GM13977 (cell line): ENCODE data around the gene MICA.

Experiments
- DNase-seq: peaks from one replicate; pipeline ENCODE4 v3.0.0; 2012; ENCODE audit warnings: low spot score
- in situ Hi-C: fragments of 300-500 bp; cut with MboI; formaldehyde crosslinking; loops from one replicate; pipeline ENCODE4 v1.12.0; 2022; ENCODE audit warnings: low sequenced_read_pairs, low pct_unique_long_range_greater_than_20kb, mixed read lengths, inconsistent platforms; ENCODE audit not compliant: unreplicated experiment
- TF ChIP-seq, protein P1 (sequence below): IDR thresholded peaks from 2 replicates; pipeline ENCODE4 v1.5.1; 2012; ENCODE audit warnings: mild to moderate bottlenecking, control low read depth; ENCODE audit not compliant: insufficient read depth; ENCODE audit errors: extremely low read depth, missing control alignments

Gene MICA

DNA sequence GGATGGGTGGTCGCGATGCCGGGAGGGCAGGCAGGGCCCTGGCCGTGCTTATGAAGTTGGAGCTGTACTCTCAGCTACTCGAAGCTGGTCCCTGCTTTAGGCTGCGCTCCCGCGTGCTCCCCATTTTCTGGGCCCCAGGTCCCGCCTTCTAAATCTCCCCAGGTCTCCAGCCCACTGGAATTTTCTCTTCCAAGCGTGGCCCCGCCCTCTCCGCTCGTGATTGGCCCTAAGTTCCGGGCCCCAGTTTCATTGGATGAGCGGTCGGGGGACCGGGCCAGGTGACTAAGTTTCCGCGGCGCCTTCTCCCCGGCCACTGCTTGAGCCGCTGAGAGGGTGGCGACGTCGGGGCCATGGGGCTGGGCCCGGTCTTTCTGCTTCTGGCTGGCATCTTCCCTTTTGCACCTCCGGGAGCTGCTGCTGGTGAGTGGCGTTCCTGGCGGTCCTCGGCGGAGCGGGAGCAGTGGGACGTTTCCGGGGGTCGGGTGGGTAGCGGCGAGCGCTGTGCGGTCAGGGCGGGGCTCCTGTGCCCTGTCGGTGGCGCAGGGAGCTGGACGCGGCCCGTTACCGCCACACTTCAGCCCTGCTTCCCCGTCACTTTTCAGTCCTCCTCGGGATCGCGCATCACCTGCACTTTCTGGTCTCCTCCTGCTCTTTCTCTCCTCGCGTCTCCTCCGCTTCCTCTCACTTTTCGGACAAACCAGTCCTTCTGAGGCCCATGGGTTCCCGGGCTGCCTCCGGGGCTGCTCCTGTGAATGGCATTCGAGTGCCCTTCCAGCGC lies at the start of gene MICA:
Gene MICA, plus strand, starts transcription at position 313 of the 778 bp plus-strand sequence. Its CDS starts 38 bp downstream, at position 351.
- in situ Hi-C loops: no loop called here
- DNase-seq: peak; percentile 94
- TF ChIP-seq, protein P1, sequence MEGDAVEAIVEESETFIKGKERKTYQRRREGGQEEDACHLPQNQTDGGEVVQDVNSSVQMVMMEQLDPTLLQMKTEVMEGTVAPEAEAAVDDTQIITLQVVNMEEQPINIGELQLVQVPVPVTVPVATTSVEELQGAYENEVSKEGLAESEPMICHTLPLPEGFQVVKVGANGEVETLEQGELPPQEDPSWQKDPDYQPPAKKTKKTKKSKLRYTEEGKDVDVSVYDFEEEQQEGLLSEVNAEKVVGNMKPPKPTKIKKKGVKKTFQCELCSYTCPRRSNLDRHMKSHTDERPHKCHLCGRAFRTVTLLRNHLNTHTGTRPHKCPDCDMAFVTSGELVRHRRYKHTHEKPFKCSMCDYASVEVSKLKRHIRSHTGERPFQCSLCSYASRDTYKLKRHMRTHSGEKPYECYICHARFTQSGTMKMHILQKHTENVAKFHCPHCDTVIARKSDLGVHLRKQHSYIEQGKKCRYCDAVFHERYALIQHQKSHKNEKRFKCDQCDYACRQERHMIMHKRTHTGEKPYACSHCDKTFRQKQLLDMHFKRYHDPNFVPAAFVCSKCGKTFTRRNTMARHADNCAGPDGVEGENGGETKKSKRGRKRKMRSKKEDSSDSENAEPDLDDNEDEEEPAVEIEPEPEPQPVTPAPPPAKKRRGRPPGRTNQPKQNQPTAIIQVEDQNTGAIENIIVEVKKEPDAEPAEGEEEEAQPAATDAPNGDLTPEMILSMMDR: no peak

DNA sequence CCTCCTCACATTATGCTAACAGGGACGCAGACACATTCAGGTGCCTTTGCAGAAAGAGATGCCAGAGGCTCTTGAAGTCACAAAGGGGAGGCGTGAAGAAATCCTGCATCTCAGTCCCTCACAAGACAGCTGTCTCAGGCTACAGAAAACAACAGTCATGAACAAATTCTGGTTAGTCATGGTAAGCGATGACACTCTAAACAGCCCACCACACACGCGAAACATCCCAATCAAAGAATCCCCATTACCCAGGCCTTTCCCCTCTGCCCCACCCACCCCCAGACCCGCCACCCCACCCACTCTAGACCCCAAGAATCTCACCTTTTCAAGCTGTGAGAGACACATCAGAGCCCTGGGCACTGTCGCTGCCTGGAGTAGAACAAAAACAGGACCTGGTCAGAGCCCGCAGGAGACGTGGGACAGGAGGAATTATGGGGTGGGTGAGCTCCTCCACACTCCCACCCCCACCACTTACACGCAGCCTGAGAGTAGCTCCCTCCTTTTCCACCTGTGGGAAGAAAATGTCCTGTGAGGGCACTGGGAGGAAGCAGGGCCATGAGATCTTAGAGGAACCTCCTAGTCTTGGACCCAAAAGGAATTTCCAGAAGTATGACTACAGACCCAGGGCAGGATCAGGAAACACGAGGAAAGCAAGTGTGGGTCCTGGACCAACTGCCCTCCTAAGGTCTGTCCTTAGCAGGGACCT lies 49.1 kb upstream of the MICA start:
- in situ Hi-C loops: loop anchor here (5.0 kb wide), 1 partner anchor 87 kb away; no protein-coding TSS in a partner anchor
- TF ChIP-seq, protein P1: no peak
- no peak for DNase-seq

DNA sequence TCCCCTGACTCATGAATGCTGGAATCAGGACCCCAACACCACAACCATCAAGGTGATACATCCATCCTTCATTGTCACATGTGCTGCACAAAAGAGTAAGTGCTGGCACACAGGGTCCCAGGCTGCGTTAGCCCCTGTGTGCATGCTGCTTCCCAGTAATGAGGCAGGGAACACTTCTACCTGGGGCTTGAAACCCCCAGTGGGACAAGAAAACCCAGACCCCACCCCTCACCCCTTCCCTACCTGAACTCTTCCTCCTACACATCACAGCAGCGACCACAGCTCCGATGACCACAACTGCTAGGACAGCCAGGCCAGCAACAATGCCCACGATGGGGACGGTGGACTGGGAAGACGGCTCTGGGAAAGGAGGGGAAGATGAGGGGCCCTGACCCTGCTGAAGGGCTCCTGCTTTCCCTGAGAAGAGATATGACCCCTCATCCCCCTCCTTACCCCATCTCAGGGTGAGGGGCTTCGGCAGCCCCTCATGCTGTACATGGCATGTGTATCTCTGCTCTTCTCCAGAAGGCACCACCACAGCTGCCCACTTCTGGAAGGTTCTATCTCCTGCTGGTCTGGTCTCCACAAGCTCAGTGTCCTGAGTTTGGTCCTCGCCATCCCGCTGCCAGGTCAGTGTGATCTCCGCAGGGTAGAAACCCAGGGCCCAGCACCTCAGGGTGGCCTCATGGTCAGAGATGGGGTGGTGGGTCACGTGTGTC lies 48.4 kb upstream of the MICA start:
- DNase-seq: no peak
- TF ChIP-seq, protein P1: no peak
- in situ Hi-C loops: loop anchor here (5.0 kb wide), 1 partner anchor 88 kb away; no protein-coding TSS in a partner anchor

DNA sequence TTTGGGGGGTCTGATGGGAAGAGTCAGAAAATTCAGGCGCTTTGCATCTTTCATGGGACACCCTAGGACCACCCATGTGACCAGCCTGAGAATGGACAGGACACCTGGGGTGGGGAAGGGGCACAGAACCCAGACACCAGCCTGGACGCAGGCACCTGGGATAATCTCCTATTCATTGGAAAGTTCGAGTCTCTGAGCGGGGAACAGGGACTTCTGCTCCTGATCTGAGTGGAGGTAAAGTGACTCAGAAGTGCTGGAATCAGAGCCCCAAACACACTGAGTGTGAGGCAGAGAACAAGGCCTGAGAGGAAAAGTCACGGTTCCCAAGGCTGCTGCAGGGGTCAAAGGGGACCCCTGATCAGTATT lies 47.8 kb upstream of the MICA start:
- TF ChIP-seq, protein P1: no peak
- in situ Hi-C loops: no loop called here
- no peak for DNase-seq

DNA sequence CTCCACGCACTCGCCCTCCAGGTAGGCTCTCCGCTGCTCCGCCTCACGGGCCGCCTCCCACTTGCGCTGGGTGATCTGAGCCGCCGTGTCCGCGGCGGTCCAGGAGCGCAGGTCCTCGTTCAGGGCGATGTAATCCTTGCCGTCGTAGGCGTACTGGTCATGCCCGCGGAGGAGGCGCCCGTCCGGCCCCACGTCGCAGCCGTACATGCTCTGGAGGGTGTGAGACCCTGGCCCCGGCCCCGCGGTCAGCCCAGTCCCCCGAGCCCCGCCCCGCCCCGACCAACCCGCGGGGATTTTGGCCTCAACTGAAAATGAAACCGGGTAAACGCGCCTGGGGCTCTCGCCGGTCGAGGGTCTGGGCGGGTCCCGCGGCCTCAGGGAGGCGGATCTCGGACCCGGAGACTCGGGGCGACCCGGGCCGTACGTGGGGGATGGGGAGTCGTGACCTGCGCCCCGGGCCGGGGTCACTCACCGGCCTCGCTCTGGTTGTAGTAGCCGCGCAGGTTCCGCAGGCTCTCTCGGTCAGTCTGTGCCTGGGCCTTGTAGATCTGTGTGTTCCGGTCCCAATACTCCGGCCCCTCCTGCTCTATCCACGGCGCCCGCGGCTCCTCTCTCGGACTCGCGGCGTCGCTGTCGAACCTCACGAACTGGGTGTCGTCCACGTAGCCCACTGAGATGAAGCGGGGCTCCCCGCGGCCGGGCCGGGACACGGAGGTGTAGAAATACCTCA lies 47.0 kb upstream of the MICA start:
- in situ Hi-C loops: no loop called here
- DNase-seq: peak; percentile 67
- TF ChIP-seq, protein P1: no peak
